ENCODE measurements around the gene CSTPP1.

CSTPP1 gene, protein sequence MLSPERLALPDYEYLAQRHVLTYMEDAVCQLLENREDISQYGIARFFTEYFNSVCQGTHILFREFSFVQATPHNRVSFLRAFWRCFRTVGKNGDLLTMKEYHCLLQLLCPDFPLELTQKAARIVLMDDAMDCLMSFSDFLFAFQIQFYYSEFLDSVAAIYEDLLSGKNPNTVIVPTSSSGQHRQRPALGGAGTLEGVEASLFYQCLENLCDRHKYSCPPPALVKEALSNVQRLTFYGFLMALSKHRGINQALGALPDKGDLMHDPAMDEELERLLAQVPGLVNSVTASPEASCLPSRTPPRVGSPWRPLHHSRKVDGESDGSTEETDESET

DNA sequence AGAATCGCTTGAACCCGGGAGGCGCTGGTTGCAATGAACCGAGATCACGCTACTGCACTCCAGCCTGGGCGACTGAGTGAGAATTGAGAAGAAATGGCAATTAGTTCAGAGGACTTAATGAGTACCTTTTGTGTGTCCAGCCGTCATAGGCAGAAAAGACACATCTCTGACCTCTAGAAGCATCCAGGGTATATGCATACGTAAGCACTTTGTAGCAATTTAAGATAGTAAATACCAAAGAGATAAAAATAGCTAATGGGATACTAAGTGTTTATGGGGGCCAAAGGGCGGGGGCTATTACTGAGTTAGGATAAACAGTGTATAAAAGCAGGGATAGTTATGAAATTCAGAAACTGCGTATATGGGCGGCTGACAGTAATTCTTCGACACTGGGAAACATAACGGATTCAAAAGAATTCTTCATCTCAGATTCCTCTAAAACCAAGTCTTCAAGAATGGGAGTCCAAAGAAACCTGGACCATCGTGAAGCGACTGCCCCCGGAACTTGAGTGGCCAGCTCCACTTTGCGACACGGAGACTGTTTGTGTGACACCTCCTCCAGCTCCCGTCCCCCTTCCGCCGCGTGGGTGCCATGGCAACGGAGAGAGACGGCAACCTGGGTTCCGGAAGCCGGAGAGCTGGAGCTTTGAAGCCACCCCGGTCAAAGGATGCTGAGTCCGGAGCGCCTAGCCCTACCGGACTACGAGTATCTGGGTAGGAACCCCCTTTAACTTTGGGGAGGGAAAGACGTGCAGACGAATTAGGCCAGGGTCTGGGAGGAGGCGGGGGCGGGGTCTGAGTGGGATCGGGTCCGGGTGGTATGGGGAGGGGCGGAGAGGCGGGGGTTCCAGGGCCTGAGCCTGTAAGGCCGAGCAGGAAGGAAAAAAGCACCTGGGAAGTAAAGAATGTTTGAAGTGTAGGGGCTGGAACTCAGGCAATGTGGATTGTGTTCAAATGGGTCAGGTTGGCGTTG is at the start of gene CSTPP1:
CSTPP1 (plus strand) TSS at position 624 of the 973 bp plus-strand sequence; CDS start at position 669, 45 bp downstream.
- DNase-seq: peak; percentile 87

DNA sequence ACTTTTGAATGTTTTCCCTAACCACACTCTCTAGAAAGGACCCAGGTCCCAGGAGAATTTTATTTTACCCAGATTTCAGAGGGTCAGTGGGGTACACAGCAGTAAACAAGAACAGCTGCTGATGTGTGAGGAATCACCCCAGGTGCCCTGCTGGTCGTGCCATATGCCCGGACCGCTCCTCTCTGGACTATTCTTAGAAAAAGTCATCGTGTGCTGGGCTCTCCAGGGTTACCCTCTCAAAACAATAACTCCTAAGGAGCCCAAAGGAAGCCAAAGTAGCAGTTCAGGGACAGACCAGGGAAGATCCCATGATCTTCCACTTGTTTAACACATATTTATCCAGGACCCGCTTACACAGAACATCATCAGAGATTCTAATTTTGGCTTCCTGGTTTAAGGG is 47.9 kb upstream of the CSTPP1 start:
- DNase-seq: no peak

DNA sequence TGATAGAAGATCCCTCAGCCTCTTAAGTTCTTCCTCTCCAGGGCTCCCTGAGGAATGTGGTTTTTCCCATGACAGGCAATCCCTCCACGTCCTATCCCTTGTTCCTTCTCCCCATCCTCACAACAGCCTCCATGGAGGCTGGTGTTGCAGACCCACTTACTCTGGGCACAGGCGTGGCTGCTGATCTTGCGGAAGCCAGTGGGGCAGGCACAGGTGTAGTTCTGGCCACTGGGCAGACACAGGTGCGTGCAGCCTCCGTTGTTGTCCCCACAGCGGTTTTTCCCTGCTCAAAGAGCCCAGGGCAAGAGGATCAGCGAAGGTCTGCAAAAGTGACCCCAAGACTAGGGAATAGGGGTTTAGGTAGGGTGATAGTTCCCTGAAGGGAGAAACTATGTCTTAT is 47.3 kb upstream of the CSTPP1 start:
- DNase-seq: no peak

DNA sequence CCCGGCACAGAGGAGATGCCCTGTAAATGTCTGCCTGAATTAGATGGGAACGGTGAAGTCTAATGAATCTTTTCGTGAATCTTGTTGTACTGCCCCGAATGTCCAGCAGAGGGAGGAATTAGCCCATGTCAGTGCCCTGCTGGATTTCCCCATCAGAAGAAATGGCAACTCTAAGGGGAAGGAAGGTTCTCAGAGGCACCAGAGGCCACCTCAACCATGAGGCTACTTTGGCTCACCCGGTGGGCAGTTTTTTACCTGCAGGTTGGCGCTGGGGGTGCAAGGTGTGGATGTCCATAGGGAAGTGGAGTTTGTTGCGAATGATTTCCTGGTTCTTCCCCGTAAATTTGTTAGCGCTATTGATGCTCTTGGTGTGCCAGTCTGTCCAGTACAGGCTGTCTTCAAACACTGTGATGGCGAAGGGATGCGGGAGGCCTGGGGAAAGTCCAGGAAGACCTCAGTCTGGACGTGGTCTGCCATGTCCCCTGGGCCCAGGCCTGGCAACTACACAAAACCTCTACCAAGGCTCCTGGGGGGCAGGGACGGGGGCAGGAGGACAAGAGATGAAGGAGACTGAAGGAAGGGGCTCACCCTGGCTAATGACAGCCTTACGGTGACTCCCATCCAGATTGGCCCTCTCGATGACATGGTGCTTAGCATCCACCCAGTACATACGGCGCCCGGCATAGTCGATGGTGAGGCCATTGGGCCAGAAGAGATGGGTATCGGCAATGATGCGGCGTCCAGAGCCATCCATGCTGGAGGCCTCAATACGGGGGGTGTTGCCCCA is 46.7 kb upstream of the CSTPP1 start:
- peak; percentile 78 for DNase-seq

DNA sequence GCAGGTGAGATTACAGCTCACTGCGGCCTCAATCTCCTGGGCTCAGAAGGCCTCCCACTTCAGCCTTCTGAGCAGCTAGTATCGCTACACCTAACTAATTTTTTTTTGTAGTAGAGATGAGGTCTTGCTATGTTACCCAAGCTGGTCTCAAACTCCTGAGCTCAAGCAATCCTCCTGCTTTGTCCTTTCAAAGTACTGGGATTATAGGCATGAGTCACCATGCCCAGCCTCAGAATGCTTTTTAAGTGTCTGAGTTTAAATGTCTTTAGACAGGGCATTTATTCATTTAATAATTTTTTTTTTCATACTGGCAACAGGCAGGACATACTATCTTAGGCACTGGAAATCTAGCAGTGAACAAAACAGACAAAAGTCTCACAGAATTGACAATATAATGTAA is 45.9 kb upstream of the CSTPP1 start:
- no peak for DNase-seq

DNA sequence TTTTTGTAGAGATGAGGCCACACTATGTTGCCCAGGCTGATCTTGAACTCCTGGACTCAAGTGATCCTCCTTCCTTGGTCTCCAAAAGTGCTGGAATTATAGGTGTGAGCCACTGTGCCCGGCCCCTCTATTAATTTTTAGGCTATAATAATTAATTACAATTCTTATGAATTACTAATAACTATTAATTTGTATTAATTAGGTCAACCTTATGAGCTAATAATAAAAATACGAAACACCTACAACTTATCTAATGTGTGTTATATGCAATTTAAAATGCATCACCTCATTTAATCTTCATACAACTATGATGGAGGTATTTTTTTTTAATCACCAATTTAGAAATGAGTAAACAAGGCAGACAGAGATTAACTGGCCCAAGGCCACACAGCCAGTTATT is 44.5 kb upstream of the CSTPP1 start:
- DNase-seq: no peak

DNA sequence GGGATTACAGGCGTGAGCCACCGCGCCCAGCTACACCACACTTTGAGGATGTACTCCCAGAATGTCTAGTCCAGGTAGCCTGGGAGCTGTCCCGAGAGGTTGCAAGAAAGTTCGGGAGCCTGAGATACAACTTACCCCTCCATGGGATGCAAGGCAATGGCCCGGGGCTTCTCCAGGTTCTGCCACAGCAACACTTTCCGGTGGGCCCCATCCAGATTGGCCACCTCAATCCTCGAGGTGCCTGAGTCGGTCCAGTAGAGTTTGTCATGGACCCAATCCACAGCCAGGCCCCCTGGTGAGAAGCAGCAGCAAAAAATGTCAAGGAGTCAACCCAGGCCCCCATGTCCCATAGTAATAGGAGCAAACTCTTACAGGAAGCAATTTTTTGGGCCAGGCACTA is 43.7 kb upstream of the CSTPP1 start:
- no peak for DNase-seq

DNA sequence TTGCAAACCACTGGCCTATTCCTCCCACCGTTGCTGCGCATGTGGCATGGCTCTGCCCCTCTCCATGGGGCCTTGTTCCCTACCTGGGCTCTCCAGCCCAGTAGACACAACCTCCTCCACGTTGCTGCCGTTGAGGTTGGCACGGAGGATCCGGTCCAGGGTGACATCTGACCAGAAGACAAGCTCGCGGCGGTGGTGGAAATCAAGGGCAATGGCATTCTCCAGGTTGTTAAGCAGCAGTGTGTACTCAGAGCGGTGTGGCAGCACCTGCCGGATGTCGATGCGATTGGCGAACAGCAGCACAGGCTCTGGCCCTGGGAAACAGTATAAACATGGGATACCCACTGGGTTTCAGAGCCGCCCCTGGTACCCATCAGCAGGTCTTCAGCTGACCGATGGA is 42.1 kb upstream of the CSTPP1 start:
- DNase-seq: no peak

DNA sequence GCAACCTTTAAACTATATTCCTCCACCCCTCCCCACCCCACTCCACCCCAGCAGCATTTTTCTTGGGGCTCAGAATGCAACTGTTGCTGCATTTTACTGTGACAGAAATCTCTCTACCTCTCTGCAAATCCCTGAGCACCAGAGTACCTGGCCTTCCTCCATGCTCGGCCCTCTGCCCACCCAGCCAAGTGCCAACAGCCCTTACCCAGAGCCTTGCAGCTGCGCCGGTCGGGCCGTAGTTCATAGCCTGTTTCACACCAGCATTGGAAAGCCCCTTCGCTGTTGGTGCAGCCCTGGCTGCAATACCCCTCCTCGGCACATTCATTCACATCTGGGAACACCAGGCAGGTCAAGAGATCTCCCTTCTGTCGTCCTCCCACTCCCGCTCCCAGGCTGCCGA is 41.6 kb upstream of the CSTPP1 start:
- DNase-seq: no peak

DNA sequence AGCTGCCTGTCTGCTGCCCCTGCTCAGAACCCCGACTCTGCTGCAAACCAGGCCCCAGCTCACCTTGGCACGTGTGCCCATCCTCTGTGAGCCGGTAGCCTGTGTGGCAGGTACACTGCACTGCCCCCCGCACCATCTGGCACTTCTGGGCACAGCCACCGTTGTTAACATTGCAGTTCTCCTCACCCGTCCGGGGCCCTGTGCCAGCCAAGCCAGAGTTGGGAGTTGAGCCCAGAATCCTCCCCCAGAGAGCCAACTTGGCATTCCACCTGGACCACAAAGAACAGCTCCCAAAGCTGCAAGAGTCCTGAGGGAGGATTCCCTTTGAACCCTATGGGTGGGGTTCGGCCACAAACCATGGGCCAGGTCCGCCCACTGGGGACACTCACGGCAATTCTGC is 40.7 kb upstream of the CSTPP1 start:
- DNase-seq: peak; percentile 12

DNA sequence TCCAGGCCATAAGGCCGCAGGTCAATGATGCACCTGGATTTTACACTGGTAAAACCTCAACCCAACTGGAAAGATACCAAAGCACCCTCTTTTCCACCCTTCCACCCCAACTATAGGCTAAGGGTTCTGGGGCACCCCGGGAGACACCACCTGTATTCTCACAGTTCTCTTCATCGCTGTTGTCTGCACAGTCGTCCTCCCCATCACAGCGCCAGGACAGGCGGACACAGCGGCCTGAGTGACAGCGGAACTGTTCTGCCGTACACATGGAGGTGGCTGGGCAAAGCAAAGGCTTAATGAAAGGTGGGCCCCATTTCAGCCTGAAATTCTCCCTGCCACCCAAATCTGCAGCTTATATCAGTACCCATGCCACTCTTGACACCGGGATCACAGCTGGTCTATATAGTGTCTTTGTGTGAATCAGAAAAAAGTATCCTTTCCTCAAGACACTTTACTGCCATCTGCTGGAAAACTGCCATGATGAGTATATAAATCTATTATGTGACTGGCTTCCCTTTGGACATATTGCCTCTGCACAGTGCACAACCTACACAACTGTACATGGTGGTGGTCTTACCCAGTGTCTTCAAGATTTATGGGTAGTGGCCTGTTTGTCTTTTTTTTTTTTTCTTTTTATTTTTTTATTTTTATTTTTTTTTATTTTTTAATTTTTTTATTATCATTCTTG is 39.7 kb upstream of the CSTPP1 start:
- DNase-seq: peak; percentile 44

DNA sequence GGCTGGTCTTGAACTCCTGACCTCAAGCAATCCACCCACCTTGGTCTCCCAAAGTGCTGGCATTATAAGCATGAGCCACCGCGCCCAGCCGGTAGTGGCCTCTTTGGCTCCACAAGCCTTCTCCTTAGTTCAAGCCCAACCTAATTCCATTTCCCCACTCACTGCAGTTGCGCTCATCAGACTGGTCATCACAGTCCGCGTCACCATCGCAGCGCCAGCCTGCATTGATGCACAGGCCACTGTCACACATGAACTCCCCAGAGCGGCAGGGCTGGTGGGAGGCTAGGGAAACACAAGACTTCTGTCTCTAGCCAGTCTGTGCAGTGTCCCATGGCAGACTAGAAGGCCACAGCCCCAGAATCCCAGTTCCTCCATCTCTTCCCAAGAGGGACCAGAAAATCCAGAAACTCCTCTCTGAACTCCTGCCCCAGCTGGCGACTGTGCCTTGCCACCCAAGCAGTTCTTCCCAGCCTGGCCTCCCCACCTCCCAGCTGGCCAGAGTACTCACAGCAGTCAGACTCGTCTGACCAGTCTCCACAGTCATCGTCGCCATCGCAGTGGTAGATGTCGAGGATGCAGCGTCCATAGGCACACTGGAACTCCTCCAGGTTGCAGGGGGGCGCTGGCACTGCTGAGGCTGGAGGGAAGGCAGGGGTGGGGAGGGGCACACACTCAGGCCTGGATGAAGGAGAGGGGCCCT is 38.0 kb upstream of the CSTPP1 start:
- no peak for DNase-seq

DNA sequence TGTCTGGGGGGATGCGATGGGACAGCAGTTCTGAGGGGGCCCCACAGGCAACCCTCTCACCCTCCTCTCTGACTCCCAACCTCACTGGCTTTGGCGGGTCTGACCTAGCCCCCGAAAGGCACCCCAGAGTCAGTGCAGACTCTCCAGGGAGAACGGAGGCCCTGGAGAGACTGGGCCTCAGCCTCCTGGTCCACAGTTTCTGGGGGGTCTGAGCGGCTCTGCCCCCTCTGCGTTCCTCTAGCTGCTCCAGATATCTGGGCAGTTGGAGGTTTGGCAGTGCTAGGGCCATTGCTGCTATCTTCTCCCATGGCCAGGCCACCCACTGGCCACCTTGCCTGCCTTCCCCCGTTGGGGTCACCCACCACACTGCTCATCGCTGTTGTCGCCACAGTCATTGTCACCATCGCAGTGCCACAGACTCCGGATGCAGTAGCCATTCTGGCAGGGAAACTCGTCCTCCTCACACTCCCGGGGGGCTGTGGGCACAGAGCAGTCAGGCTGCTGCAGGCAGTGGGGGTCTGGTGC is 37.0 kb upstream of the CSTPP1 start:
- no peak for DNase-seq

DNA sequence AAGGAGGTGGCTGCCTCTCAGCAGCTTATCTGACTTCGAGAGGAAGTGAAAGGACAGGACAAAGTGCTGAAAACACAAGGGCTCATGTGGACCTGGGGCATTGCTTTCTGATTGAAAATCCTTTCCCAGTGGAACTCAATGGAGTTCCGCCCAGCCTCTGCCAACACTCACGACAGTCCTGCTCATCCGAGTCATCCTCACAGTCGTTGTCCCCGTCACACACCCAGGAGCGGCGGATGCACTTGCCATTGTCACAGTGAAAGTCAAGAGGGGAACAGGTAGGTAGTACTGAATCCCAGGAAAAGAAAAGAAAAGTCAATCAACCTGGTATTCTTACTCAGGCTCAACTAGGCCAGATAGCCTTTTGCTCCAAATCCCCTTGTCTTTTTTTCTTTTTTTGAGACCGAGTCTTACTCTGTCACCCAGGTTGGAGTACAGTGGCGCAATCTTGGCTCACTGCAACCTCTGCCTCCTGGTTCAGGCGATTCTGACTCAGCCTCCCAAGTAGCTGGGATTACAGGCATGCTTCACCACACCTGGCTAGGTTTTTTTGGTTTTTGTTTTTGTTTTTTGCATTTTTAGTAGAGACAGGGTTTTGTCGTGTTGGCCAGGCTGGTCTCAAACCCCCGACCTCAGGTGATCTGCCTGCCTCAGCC is 36.3 kb upstream of the CSTPP1 start:
- no peak for DNase-seq

DNA sequence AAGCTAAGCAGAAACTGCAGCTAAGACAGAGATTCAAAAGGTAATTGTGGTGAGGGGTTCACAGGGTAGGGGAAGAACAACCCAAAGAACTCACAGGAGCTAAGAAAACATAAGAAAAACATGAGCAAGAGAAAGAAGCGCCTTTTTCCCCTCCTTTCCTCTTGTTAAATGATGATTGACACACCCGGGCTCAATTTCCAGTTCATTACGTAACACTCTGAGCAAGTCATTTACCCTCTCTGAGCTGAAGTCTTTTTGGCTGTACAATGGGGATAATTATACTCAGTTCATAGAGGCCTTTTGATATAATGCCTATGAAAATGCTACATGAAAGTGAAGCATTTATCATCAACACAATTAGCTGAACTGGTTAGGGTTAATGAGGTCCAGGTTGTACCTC is 35.4 kb upstream of the CSTPP1 start:
- no peak for DNase-seq

DNA sequence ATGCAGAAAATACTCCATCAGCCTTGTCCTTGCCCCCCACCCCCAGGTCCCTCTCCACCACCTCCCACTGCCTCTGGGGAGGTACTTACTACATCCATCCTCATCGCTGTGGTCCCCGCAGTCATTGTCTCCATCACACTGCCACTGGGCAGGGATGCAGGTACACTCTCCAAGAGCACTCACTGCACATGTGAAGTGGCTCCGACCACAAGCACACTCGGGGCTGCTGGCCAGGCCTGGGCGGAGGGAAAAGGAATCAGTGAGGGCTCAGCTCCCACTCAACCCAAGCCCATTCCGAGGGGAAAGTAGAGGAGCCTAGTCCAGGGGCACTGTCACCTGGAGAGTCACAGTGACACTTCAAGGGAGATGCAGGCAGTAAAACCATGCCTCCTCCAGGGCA is 33.9 kb upstream of the CSTPP1 start:
- DNase-seq: no peak

DNA sequence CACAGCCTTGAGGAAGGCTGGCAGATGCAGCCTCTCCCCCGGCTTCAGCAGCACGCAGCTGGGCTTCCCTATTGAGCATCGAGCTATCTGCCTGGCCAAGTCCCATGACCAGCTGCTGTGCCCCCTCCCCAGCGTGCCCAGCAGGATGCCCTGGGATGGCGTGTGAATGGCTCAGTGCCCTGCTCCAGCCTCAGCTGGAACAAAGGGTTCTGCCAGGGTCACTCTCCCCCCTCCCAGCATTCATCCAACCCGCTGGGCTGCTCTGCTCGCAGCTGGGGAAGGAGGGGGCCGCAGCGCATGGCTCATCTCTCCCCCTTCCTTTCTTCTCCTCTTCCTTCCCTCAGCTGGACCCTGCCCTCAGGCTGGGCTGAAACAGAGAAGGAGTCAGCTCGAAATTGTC is 32.7 kb upstream of the CSTPP1 start:
- no peak for DNase-seq

DNA sequence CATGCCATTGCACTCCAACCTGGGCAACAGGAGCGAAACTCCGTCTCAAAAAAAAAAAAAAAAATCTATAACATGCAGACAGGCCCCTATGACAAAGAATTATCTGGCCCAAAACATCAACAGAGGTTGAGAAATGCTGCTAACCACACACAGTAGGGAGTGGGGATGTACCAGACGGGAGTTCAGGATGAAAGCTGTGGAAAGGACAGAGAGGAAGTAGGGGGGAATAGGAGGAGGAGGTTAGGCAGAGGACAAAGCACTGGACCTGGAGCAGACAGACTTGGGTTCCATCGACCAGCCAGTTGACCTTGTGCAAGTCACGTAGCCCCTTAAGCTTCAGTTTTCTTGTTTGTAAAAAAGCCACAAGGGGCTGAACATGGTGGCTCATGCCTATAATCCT is 30.8 kb upstream of the CSTPP1 start:
- no peak for DNase-seq

DNA sequence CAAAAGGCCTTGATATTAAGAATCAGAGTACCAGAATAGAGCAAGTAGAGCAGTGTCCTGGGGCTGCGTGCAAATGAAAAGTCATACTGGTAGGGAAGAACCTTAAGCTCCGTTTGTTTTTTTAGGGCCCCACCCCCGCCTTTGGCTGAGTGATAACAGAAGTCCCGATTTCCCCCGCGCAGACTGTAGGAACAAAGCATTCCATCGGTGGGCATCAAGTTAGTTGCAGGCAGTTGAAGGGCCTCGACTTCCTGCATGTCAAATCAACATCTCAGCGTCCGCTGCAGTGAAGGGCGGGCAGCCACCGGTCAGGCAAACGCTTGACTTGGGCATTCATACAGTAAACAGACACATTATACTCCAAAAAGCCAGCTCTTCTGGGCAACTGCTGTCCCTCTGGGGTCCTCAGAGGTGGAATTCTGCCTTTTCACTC is 29.9 kb upstream of the CSTPP1 start:
- no peak for DNase-seq

DNA sequence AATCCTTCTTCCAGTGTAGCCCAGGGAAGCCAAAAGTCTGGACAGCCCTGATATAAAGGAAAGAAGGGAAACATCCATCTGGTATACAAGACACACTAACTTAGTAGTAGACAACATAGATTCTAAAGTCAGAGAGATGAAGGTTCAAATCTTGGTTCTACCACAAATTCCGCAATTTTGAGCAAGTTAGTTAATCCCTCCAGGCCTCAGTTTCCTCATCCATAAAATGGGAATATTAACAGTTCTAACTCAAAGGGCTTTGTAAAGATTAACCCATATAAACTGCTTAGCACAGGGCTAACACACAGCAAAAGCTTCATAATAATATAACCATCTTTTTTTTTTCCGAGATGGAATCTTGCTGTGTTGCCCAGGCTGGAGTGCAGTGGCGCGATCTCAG is 29.0 kb upstream of the CSTPP1 start:
- no peak for DNase-seq

DNA sequence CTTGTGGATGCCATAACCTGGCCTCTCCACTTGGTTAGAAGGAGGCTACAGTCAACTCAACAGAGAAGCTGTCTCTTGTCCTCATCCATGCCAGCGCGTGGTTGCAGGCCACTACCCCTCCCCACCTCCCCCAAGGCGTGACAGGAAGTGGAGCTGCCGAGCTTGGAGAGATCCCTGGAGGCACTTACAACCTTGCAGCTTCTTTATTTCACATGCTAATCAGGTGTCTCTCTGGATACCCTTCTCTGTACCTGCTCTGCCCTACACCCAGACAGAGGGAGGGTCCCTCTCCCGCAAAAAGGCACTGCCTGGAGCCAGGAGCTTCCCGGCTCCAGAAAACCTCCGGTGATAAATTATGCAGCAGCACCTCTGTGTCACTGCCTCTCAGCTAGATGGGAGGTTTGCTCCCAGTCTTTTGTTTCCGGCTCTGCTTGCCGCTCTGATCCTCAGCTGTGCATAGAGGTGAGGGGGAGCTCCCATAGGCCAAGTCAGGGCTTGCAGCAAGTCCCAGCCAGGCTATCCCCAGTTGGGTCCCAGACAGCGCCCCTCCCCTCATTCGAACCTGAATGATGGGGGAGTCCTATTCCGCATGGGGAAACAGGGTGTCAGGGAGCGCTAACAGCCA is 23.9 kb upstream of the CSTPP1 start:
- peak; percentile 55 for DNase-seq

All from NCI-H1105 treated with DMSO at 0.1 percent for 48 hours (cell line).